ENCODE data around the gene NAIP. TPM values are rescaled to one million over a fixed set of nuclear protein-coding genes. Genes with fewer than 3 reads are reported as not detected.
"Not testable (repeated sequence)": the region's sequence is repeated elsewhere in the genome, so short reads cannot be mapped to it uniquely, and the experiment has no call there.

NAIP gene
- total RNA-seq, 2 donors from 2014 or later, result 10.3 to 16.4 TPM

DNA sequence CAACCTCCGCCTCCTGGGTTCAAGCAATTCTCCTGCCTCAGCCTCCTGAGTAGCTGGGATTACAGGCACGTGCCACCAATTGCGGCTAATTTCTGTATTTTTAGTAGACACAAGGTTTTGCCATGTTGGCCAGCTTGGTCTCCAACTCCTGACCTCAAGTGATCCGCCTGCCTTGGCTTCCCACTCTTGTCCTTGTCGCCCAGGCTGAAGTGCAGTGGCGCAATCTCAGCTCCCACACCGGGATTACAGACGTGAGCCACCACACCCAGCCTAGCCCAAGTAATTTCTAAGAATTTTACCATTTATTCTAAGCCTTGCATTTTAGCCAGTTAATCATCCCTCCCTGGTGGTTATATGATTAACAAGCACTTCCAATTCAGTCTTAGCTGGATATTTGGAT, 11.0 kb downstream of the NAIP start:
- Histone ChIP-seq H3K4me1 (replicated peaks) (no peaks in the 10 kb centered on the region), H3K36me3 (no peaks in the 10 kb centered on the region), H3K27ac (no peak overlapping the region), H3K9me3 (no peaks in the 10 kb centered on the region), H3K4me3 (no peak overlapping the region), H3K27me3 (replicated peaks; ENCODE audit: insufficient read depth) (no peaks in the 10 kb centered on the region)
- no peak for TF ChIP-seq POLR2AphosphoS5 (IDR thresholded peaks at IDR 0.05)
- TF ChIP-seq POLR2A (IDR thresholded peaks at IDR 0.05), result no peak
- TF ChIP-seq CTCF (IDR thresholded peaks at IDR 0.05), result no peak
- WGBS, result 91% methylated on average over 8 of the region's 8 CpGs
- intact Hi-C loops (cut with DNase I), result no loop called here
- no peak for DNase-seq (ENCODE audit: low spot score)

DNA sequence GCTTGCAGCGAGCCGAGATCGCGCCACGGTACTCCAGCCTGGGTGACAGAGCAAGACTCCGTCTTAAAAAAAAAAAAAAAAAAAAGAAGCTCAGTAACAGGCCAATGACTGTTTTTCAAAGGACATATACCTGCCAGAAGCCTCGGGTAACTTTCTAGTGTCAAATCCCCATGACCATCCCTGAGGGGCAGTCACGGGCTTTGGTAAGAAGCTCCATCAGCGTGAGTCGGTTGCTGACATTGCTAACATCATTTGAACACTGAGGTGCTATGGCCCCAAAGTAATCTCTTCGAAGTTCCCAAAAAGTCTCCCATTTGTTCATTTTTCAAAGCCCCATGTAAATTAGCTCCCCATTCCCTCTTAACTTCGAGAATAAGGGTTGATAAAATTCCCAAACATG, 11.6 kb downstream of the NAIP start:
- Histone ChIP-seq H3K36me3 (no peaks in the 10 kb centered on the region), H3K27ac (no peak overlapping the region), H3K27me3 (replicated peaks; ENCODE audit: insufficient read depth) (no peaks in the 10 kb centered on the region), H3K4me1 (replicated peaks) (no peaks in the 10 kb centered on the region), H3K4me3 (no peak overlapping the region), H3K9me3 (no peaks in the 10 kb centered on the region)
- no peak for DNase-seq (ENCODE audit: low spot score)
- TF ChIP-seq POLR2A (IDR thresholded peaks at IDR 0.05) (no peak), CTCF (IDR thresholded peaks at IDR 0.05) (no peak)
- WGBS, result 85% methylated on average over 12 of the region's 12 CpGs
- intact Hi-C loops (cut with DNase I), result no loop called here

DNA sequence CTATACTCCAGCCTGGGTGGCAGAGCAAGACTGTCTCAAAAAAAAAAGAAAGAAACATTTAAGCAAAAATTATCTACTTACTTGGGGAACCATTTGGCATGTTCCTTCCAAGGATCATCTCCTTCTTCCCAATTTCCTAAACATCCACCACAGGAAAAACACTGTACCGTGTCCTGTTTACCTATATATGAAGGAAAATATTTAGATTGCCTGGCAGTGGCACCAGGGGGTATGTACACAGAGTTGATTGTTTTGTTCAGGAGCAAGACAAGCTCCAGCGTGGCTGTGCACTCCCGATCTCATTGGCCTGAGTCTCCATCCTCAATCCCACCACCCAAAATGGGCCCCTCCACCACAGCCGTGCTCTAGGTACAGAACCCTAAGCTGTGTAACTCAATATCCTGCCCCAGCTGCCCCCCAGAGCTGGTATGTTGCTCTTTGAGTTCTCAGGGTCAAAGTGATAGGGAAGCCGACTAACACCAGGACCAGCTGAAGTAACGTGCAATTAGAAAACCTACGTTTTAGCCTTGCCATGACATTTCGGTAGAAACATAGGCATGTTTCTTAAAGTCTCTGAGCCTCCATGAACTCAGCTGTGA, 13.8 kb downstream of the NAIP start:
- no peak for DNase-seq (ENCODE audit: low spot score)
- intact Hi-C loops (cut with DNase I), result no loop called here
- no peak overlapping the region for H3K27ac ChIP-seq
- H3K4me1 ChIP-seq (replicated peaks), result no peaks in the 10 kb centered on the region
- no peaks in the 10 kb centered on the region for H3K27me3 ChIP-seq (replicated peaks; ENCODE audit: insufficient read depth)
- no peak for TF ChIP-seq CTCF (IDR thresholded peaks at IDR 0.05)
- TF ChIP-seq POLR2AphosphoS5 (IDR thresholded peaks at IDR 0.05), result no peak
- TF ChIP-seq POLR2A (IDR thresholded peaks at IDR 0.05), result no peak
- H3K4me3 ChIP-seq, result no peak overlapping the region
- WGBS, result 70% methylated on average over 8 of the region's 8 CpGs
- H3K36me3 ChIP-seq, result no peaks in the 10 kb centered on the region
- no peaks in the 10 kb centered on the region for H3K9me3 ChIP-seq

DNA sequence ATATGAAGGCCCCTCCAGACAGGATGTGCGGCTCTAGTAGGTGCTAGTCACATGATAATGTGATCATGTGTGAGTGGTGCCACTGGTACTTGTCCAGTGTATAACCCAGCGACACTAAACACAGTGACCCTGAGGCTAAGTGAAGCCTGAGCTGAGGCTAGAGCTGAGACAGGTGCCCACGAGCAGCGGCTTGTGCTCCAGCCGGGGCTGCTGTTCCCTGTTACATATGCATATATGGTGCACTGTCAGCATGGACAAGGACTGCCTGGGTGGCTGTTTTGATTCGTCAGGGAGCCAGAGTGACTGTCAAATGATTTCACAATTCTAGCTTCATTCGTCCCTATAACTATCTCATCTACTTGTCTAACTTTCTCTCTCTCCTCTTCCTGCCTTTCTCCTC, 18.2 kb downstream of the NAIP start:
- WGBS, result no CpG with 5 or more reads among the region's 7 CpGs
- H3K27ac ChIP-seq; H3K36me3 ChIP-seq; H3K9me3 ChIP-seq; intact Hi-C loops (cut with DNase I); DNase-seq (ENCODE audit: low spot score); H3K4me3 ChIP-seq; H3K27me3 ChIP-seq (replicated peaks; ENCODE audit: insufficient read depth); H3K4me1 ChIP-seq (replicated peaks): not testable (repeated sequence)

DNA sequence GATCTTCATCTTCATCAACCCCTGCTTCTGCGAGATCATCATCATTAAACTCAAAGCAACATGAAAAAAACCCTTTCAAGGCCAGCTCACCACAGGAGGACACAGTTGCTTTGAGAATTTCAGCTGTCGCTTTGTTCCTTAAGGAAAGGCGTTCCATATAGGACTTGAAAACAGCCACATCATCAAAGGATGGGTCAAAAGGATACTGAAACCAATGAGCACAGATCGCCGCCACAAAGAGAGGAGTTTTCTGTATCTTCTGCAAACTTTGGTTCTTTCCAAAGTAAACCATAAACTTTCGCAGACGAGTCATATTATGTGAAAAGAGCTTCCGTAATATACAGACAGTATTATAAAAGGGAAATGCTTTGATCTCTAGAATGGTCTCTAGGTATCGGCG, 40.3 kb downstream of the NAIP start:
- H3K27ac ChIP-seq; DNase-seq (ENCODE audit: low spot score); H3K36me3 ChIP-seq; H3K4me3 ChIP-seq; H3K27me3 ChIP-seq (replicated peaks; ENCODE audit: insufficient read depth); H3K9me3 ChIP-seq; intact Hi-C loops (cut with DNase I); H3K4me1 ChIP-seq (replicated peaks): not testable (repeated sequence)
- WGBS, result no CpG with 5 or more reads among the region's 10 CpGs

DNA sequence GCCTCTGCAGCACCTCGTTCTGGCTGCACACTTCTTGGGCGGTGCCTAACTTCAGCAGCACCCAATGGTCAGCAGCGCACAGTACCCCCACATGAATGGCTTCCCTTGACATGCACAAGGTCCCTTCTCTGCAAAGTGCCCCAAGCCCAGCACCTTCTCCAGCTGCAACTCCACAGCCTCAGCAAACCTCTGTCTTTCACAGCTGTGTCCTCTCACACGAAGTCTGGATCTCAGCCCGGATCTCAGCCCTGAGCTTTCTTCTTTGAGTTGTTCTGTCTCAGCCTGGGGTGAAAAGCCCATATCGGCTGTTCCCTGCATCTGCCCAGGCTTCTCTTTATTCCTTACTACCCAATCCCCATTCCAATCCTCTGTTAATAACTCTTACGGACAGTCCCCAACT, 57.9 kb downstream of the NAIP start:
- H3K9me3 ChIP-seq; H3K27me3 ChIP-seq (replicated peaks; ENCODE audit: insufficient read depth); intact Hi-C loops (cut with DNase I); H3K36me3 ChIP-seq; H3K27ac ChIP-seq; H3K4me1 ChIP-seq (replicated peaks); DNase-seq (ENCODE audit: low spot score); H3K4me3 ChIP-seq: not testable (repeated sequence)
- WGBS, result no CpG with 5 or more reads among the region's 7 CpGs

DNA sequence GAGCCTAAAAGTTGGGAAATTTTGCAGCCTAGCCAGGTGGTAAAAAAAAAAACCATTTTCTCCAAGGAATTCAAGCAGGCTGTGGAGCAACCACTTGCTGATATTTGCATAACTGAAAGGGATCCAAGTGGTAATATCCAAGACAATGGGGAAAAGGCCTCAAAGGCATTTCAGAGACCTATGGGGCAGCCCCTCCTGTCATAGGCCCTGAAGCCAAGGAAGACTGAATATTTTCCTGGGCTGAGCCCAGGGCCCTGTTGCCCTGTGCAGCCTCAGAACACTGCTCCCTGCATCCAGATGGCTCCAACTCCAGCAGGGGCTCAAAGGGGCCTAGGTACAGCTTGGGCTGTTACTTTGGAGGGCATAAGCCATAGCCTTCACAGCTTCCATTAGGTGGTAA, 60.6 kb downstream of the NAIP start:
- H3K4me1 ChIP-seq (replicated peaks); H3K4me3 ChIP-seq; H3K27me3 ChIP-seq (replicated peaks; ENCODE audit: insufficient read depth); H3K27ac ChIP-seq; DNase-seq (ENCODE audit: low spot score); H3K36me3 ChIP-seq; intact Hi-C loops (cut with DNase I); H3K9me3 ChIP-seq: not testable (repeated sequence)

- H3K27ac ChIP-seq; DNase-seq (ENCODE audit: low spot score); H3K4me1 ChIP-seq (replicated peaks); H3K9me3 ChIP-seq; H3K4me3 ChIP-seq; H3K36me3 ChIP-seq; H3K27me3 ChIP-seq (replicated peaks; ENCODE audit: insufficient read depth); intact Hi-C loops (cut with DNase I): not testable (repeated sequence)
- no CpG with 5 or more reads among the region's 10 CpGs for WGBS
These were observed 72.1 kb downstream of the NAIP start for GRCh38 chr5:70953068-70953467.

GRCh38 chr5:70932560-70932959, 92.6 kb downstream of the NAIP start:
- intact Hi-C loops (cut with DNase I); H3K27me3 ChIP-seq (replicated peaks; ENCODE audit: insufficient read depth); H3K9me3 ChIP-seq; H3K4me3 ChIP-seq; H3K27ac ChIP-seq; H3K36me3 ChIP-seq; DNase-seq (ENCODE audit: low spot score); H3K4me1 ChIP-seq (replicated peaks): not testable (repeated sequence)
- WGBS, result no CpG with 5 or more reads among the region's 1 CpG

DNA sequence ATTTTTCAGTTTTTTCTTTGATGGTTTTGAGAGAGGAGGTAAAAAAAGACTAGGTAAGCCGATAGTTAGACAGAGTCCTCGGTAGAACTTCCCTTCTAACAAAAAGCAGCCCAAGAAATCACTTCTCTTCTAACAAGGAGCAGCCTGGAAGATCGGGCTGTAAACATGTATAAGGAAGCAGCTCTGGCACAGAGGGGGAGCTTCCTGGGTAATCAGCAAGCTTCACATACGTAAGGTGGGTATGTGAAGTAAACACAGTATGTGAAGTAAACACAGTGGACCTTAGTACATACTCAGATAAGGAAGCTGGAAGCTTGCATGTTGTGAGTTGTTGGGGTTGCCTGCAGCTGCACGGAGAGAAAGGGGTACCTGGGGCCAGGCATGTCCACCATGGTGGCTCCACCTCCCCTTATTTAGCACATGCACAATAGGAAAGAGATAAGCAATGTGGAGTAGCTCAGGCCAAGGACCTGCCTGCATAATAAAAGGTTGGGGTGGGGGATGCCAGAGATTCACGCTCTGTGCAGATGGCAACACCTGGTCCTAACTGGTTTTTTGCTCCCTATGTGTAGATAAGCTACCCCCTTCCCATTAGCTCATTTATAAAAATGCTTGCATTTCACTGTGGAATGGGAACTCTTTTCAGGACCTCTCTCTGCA, 93.3 kb downstream of the NAIP start:
- no CpG with 5 or more reads among the region's 6 CpGs for WGBS
- intact Hi-C loops (cut with DNase I), result not testable (repeated sequence)

More for the DNA sequence above, 93.3 kb downstream of the NAIP start:
- H3K4me3 ChIP-seq; H3K27ac ChIP-seq; H3K4me1 ChIP-seq (replicated peaks); DNase-seq (ENCODE audit: low spot score); H3K27me3 ChIP-seq (replicated peaks; ENCODE audit: insufficient read depth); H3K9me3 ChIP-seq; H3K36me3 ChIP-seq: not testable (repeated sequence)
